HG02938 (cell line): ENCODE data around the gene GTF3C5.
"Not testable (repeated sequence)": the region's sequence is repeated elsewhere in the genome, so short reads cannot be mapped to it uniquely, and the experiment has no call there.

Experiments
- ATAC-seq: cut with Tn5 transposase; IDR thresholded peaks from one replicate; pipeline ENCODE4 v1.9.1; 2021; ENCODE audit warnings: mild to moderate bottlenecking, moderate library complexity; ENCODE audit not compliant: unreplicated experiment

Gene GTF3C5

GRCh38 chr9:132995879-132996278 is 34.9 kb upstream of the GTF3C5 start:
- no peak for ATAC-seq

- ATAC-seq = no peak
Measured at GRCh38 chr9:132996526-132996925, 34.3 kb upstream of the GTF3C5 start.

- ATAC-seq = no peak
Measured at GRCh38 chr9:132997591-132997990, 33.2 kb upstream of the GTF3C5 start.

- ATAC-seq = not testable (repeated sequence)
Measured at GRCh38 chr9:132998221-132998620, 32.6 kb upstream of the GTF3C5 start.

DNA sequence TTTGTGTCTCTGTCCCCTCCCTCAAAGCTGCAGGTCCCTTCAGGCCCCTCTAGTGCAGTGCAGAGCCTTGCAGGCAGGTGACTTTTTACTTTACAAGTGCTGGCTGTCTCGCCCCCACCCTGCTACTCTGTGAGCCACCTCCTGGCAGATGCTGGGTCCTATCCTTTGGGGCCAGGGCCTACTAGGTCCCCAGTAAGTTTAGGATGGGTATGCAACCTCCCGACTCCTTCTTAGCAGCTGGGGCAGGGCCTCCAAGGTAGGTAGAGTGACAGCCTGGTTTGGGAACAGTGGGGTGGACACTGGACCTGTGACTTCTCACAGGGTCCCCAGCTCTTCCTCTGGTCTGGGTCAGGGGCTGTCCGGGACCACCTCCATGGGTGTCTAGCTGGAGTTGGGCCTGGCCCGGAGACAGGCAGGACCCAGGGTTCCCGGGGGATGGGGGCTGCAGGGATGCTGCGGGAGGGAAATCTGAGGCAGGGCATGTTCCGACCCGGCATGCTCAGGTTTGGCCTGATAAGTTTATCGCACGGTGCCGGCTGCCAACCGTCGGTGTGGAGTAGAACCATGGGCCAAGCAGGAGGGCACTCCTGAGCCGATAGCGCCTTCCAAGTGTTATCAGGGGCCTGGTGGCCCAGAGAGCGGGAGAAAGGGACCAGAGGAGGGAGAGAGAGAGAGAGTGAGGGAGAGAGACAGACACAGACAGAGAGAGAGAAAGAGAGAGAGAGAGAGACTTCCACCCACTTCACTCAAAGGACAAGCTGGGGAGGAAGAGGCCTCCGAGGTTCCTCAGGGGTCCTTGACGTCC is 31.8 kb upstream of the GTF3C5 start:
- ATAC-seq = no peak

GRCh38 chr9:133002147-133003070 is 28.4 kb upstream of the GTF3C5 start:
- no peak for ATAC-seq

DNA sequence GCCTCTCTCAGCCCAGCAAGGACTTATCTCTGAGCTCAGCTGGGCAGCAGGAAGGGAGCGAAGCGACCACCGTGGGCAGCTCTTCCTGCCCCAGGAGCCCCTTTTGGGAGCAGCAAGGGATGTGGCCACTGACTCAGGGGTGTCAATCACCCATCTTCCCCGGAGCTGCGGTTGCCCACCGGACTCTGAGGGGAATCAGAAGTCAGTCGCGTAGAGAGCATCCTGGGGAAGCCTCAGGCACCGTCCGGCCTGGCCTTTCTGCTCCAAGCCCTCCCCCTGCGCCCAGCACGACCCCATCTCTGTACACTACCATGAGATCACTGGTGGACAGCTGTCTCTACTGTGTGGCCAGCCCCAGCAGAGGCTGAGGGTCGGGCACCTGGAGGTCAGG is 27.7 kb upstream of the GTF3C5 start:
- ATAC-seq = no peak

- no peak for ATAC-seq
Measured at GRCh38 chr9:133003671-133004090, 27.1 kb upstream of the GTF3C5 start.

GRCh38 chr9:133004091-133004998 is 26.5 kb upstream of the GTF3C5 start:
- no peak for ATAC-seq

GRCh38 chr9:133004999-133005760 is 25.6 kb upstream of the GTF3C5 start:
- no peak for ATAC-seq

DNA sequence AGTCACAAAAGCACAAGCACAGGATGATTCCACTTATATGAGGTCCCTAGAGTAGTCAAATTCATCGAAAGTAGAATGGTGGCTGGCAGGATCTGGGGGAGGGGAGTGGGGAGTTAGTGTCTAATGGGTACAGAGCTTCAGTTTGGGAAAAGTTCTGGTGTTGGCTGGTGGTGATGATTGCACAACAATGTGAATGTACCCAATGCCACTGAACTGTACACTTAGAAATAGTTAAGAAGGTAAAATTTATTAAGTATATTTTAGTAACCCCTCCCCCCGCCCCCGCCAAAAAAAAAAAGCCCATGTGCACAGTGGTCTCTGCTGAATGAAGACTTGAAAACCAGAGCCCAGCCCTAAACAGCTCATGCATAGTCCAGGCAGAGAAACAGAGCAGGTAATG is 24.8 kb upstream of the GTF3C5 start:
- no peak for ATAC-seq

DNA sequence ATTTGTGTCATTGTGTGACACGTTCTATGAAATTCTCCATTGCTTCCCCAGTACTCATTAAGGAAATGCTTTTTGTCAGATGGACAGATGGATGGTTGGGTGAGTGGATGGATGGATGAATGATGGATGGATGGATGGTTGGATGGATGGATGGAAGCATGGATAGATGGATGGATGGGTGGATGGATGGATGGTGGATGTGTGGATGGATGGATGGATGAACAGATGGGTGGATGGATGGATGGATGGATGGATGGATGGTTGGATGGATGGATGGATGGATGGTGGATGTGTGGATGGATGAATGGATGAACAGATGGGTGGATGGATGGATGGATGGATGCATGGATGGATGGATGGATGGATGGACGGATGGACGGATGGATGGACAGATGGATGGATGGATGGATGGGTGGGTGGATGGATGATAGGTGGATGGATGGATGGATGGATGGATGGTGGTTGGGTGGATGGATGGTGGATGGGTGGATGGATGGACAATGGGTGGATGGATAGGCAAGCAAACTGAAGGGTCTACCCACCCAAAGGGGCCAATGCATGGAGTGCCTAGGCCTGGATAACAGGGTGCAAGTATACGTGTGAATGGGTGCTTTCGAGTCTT is 24.0 kb upstream of the GTF3C5 start:
- ATAC-seq = no peak

- no peak for ATAC-seq
Measured at GRCh38 chr9:133008406-133008805, 22.4 kb upstream of the GTF3C5 start.

GRCh38 chr9:133008824-133009223 is 22.0 kb upstream of the GTF3C5 start:
- no peak for ATAC-seq

DNA sequence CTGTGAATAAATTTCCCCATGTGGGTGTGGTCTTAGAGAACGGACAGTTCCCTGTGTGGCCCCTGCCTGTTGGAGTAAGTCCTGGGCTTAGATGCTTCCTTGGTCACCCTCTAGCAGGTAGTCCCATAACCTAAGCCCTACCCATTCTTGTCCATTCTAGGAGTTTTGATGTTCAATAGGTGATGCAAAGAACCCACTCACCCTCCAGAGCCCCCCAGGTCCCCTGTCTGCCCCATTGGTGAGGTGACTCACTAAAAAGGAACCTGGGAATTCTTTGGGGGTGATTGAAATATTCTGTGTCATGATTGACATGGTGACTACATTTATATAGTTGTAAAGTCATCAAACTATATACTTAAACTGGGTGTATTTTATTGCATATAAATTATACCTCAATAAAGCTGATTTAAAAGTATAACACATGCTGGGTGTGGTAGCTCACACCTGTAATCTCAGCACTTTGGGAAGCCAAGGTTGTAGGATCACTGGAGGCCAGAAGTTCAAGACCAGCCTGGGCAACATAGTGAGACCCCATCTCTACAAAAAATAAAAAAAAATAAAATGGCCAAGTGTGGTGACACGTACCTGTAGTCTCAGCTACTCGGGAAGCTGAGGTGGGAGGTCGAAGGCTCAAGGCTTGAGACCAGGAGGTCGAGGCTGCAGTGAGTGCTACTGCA is 20.8 kb upstream of the GTF3C5 start:
- ATAC-seq = no peak

DNA sequence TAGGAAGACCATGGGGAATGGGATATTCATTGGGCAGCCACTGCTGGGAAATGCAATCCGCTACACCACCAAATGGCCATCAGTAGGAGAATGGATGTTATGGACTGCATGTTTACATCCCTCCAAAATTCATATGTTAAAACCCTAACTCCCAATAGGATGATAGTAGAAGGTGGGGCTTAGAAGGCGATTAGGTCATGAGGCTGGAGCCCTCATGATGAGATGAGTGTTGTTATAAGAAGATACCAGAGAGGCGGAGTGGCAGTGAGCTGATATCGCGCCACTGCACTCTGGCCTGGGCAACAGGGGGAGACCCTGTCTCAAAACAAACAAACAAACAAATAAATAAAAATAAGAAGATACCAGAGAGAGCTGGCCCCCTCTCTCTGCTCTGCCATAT is 16.1 kb upstream of the GTF3C5 start:
- no peak for ATAC-seq

DNA sequence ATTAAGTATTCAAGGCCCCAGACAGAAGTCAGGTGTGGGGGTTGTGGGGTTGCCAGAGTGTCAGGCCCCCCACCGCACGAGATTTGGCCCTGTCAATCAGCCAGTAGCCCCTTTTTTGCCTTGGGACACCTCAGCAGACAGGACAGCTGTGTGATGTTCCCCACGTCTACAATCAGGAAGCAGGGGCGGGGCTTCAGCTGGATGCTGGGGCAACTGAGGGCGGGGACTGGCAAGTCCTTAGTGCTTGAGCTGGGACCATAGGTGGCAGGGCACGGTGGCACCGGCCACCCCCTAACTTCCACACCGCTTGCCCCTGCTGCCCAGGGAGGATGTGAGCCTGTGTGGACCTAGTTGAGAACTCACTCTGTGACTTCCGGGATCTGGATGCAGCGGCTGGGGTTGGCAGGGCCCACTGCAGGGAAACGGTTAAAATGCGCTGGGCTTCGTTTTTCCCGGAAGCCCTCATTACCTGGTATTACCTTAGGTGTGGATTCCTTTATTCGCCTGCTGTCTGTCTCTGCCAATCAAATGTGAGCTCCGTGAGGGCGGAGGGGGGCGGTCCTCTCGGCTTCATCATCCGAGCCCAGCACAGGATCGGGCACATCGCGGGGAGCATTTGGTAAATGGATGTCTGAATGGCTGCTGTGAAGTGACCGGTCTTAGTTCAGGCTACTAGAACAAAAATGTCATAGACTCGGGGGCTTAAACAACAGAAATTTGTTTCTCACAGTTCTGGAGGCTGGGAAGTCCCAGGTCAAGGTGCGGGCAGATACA is 7.5 kb upstream of the GTF3C5 start:
- ATAC-seq = no peak

- ATAC-seq = no peak
Measured at GRCh38 chr9:133026426-133026825, 4.4 kb upstream of the GTF3C5 start.
